ENCODE data around the gene TDRD3.

The TDRD3 gene

DNA sequence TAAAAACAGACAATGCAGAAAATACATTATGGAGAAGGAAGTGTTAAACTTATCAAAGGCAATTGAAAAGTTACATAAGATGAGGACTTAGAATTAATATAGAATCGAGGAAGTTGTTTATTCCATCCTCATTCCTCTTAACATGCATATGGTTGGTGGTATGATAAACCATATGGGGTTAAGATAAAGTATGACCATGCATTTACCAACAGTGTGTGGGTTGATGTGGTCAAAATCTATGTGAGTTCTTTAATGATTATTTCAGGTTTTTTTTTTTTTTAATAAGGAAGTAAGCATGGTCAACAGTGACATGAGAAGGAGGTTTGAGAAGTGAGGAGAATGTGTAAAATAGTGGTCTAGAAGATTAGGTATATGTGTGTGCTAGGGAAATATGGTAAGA, 94.5 kb downstream of the TDRD3 start:
- peaks cover 6% of the 10 kb centered on the region for H3K36me3 ChIP-seq (ENCODE audit: control insufficient read depth, insufficient read depth, low read length)
- no peaks in the 10 kb centered on the region for H3K27me3 ChIP-seq (ENCODE audit: control insufficient read depth, insufficient read depth, low read length)
- H3K27ac ChIP-seq (ENCODE audit: low read depth, low read length), result no peak overlapping the region
- no peaks in the 10 kb centered on the region for H3K4me1 ChIP-seq (ENCODE audit: control insufficient read depth, insufficient read depth, low read length)
- H3K9ac ChIP-seq (ENCODE audit: low read length), result no peak overlapping the region
- H3K4me3 ChIP-seq (ENCODE audit: low read length), result no peak overlapping the region

DNA sequence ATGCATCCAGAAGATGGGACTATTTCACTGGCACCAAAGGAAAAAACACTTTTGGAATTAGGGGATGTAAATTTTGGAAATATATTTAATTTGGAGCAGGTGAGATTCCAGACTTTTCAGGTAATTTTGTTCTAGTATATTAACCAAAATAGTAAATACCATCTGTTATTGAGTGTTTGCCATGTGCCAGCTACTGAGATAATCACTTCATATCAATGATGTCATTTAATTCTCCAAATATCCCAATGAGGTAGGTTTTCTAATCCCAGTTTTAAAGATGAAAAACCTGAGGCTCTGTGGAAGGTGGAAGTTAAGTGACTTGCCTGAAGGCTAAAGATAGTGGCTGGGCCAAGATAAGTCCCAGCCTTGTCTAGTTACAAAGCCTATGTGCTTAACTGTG, 95.2 kb downstream of the TDRD3 start:
- Histone ChIP-seq H3K4me3 (ENCODE audit: low read length) (no peak overlapping the region), H3K9ac (ENCODE audit: low read length) (no peak overlapping the region), H3K27ac (ENCODE audit: low read depth, low read length) (no peak overlapping the region), H3K4me1 (ENCODE audit: control insufficient read depth, insufficient read depth, low read length) (no peaks in the 10 kb centered on the region), H3K36me3 (ENCODE audit: control insufficient read depth, insufficient read depth, low read length) (peaks cover 10% of the 10 kb centered on the region), H3K27me3 (ENCODE audit: control insufficient read depth, insufficient read depth, low read length) (no peaks in the 10 kb centered on the region)

DNA sequence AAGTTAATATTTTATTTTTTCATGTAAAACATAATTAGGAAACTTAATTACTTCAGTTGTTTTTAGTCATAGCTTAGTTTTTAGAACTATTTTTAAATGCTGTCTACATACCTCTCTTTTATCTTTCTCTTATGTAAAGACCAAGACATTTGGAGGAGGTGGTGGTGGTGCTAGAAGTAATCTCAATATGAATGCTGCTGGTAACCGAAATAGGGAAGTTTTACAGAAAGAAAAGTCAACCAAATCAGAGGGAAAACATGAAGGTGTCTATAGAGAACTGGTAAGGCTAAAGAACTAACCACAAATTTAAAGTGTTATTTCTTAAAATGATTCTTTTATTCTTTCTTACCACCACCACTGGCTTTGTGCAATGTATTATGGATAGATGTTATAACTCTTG, 97.3 kb downstream of the TDRD3 start:
- no peak overlapping the region for H3K4me3 ChIP-seq (ENCODE audit: low read length)
- H3K4me1 ChIP-seq (ENCODE audit: control insufficient read depth, insufficient read depth, low read length), result no peaks in the 10 kb centered on the region
- H3K27ac ChIP-seq (ENCODE audit: low read depth, low read length), result no peak overlapping the region
- H3K9ac ChIP-seq (ENCODE audit: low read length), result no peak overlapping the region
- no peaks in the 10 kb centered on the region for H3K27me3 ChIP-seq (ENCODE audit: control insufficient read depth, insufficient read depth, low read length)
- peaks cover 7% of the 10 kb centered on the region for H3K36me3 ChIP-seq (ENCODE audit: control insufficient read depth, insufficient read depth, low read length)

DNA sequence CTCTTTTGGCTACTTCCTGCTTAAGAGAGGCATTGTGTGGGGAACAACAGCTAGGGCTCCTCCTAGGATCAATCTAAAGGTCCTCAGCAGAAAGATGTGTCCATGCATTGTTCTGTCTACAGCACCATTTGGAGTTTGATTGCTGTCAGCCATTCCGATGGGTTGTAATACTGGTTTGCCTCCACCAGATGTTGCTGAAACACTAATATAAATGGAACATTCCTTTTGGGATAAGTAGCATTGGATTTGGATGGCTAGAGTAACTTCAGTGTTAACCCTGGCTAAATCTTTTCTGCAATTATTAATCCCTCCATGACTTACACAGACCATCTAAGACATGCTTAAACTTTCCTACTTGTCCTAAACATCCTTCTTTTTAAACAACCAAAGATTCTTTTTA, 104.2 kb downstream of the TDRD3 start:
- H3K36me3 ChIP-seq (ENCODE audit: control insufficient read depth, insufficient read depth, low read length), result peaks cover 9% of the 10 kb centered on the region
- H3K27me3 ChIP-seq (ENCODE audit: control insufficient read depth, insufficient read depth, low read length), result no peaks in the 10 kb centered on the region

DNA sequence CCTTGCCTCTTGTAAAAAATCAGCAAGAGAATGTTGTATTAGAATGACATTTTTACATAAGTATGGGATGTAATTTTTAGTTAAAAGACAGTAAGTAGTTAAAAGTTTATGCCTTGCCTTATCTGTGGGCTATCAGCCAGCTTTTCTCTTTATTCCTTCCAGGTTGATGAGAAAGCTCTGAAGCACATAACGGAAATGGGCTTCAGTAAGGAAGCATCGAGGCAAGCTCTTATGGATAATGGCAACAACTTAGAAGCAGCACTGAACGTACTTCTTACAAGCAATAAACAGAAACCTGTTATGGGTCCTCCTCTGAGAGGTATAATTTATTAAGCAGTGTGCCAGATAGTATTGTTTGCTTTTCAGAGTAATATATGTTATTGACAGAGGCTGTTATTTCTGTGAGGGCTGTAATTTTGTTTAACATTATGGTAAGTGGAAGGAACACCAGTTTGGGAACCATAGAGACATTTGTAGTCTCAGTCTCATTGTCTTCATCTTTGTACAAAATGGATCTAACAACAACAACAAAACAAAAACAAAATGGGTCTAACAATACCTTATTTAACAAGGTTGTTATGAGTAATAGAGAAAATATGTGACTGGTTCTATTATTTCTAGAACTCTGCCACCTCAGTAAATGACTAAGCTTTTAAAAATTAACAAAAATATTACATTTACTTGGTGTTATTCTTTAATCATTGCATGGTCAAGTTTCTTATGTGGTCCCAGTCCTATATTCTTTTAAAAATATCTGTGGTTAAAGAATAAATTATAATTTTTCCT, 112.8 kb downstream of the TDRD3 start:
- H3K4me1 ChIP-seq (ENCODE audit: control insufficient read depth, insufficient read depth, low read length), result no peaks in the 10 kb centered on the region
- no peak overlapping the region for H3K9ac ChIP-seq (ENCODE audit: low read length)
- no peak overlapping the region for H3K4me3 ChIP-seq (ENCODE audit: low read length)
- peaks cover 13% of the 10 kb centered on the region for H3K36me3 ChIP-seq (ENCODE audit: control insufficient read depth, insufficient read depth, low read length)
- no peak overlapping the region for H3K27ac ChIP-seq (ENCODE audit: low read depth, low read length)
- H3K27me3 ChIP-seq (ENCODE audit: control insufficient read depth, insufficient read depth, low read length), result no peaks in the 10 kb centered on the region

More for the DNA sequence above, 104.2 kb downstream of the TDRD3 start:
- Histone ChIP-seq H3K27ac (ENCODE audit: low read depth, low read length) (no peak overlapping the region), H3K9ac (ENCODE audit: low read length) (no peak overlapping the region), H3K4me1 (ENCODE audit: control insufficient read depth, insufficient read depth, low read length) (no peaks in the 10 kb centered on the region), H3K4me3 (ENCODE audit: low read length) (no peak overlapping the region)

DNA sequence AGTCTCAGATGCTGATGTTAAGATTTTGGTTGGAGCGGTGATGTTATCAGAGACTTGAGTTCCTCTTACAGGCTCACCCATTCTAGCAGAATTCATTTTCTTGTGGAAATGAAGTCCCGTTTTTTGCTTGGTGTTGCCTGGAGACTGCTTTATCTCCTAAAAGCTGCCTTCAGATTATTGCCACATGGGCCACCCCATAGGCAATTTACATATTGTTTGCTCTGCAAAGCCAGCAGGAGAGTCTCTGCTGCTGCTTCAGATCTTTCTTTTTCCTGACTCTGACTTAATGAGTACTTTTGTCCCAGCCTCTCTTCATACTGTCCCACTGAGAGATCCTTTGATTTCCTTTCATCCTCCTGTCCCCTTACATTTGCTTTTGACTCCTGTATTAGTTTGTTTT, 114.6 kb downstream of the TDRD3 start:
- no peak overlapping the region for H3K4me3 ChIP-seq (ENCODE audit: low read length)
- H3K4me1 ChIP-seq (ENCODE audit: control insufficient read depth, insufficient read depth, low read length), result no peaks in the 10 kb centered on the region
- no peak overlapping the region for H3K27ac ChIP-seq (ENCODE audit: low read depth, low read length)
- H3K27me3 ChIP-seq (ENCODE audit: control insufficient read depth, insufficient read depth, low read length), result no peaks in the 10 kb centered on the region
- peaks cover 13% of the 10 kb centered on the region for H3K36me3 ChIP-seq (ENCODE audit: control insufficient read depth, insufficient read depth, low read length)
- no peak overlapping the region for H3K9ac ChIP-seq (ENCODE audit: low read length)

- Histone ChIP-seq H3K4me1 (ENCODE audit: control insufficient read depth, insufficient read depth, low read length) (no peaks in the 10 kb centered on the region), H3K9ac (ENCODE audit: low read length) (no peak overlapping the region), H3K4me3 (ENCODE audit: low read length) (no peak overlapping the region), H3K27ac (ENCODE audit: low read depth, low read length) (no peak overlapping the region), H3K27me3 (ENCODE audit: control insufficient read depth, insufficient read depth, low read length) (no peaks in the 10 kb centered on the region), H3K36me3 (ENCODE audit: control insufficient read depth, insufficient read depth, low read length) (peaks cover 13% of the 10 kb centered on the region)
Measured at GRCh38 chr13:60514891-60515290, 117.9 kb downstream of the TDRD3 start.

- Histone ChIP-seq H3K4me3 (ENCODE audit: low read length) (no peak overlapping the region), H3K36me3 (ENCODE audit: control insufficient read depth, insufficient read depth, low read length) (no peaks in the 10 kb centered on the region), H3K9ac (ENCODE audit: low read length) (no peak overlapping the region), H3K27ac (ENCODE audit: low read depth, low read length) (no peak overlapping the region), H3K4me1 (ENCODE audit: control insufficient read depth, insufficient read depth, low read length) (no peaks in the 10 kb centered on the region), H3K27me3 (ENCODE audit: control insufficient read depth, insufficient read depth, low read length) (no peaks in the 10 kb centered on the region)
Measured at GRCh38 chr13:60519496-60519895, 122.5 kb downstream of the TDRD3 start.

DNA sequence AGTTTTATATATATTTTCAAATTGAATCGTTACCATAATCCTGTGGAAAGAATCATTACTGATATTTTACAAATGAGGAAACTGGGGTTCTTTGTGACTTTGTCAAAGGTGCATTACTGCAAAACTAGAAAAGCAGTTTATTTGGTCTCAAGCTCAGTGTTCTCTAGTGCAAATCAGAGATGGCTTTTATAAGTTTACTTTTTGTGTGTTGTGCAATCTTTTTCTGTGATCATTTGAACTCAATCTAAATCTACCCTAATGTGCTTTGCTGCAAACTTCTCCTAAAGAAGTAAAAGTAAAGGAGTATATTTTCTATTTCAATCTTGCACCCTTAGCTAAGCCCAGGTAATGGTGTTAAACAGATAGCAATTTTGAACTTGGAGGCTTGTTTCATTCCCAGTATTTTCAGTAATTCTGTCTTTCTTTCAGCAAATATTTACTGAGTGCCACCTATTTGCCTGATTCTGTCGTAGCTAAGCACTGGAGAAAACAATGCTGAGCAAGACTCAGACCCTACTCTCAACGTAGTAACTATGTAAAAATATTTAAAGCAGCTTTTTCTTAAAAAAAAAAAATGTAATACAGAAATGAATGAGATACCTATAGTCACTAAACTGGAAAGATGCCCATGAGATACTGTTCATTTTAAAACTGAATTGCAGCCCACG, 124.0 kb downstream of the TDRD3 start:
- Histone ChIP-seq H3K27ac (ENCODE audit: low read depth, low read length) (no peak overlapping the region), H3K27me3 (ENCODE audit: control insufficient read depth, insufficient read depth, low read length) (no peaks in the 10 kb centered on the region), H3K36me3 (ENCODE audit: control insufficient read depth, insufficient read depth, low read length) (no peaks in the 10 kb centered on the region), H3K4me3 (ENCODE audit: low read length) (no peak overlapping the region), H3K4me1 (ENCODE audit: control insufficient read depth, insufficient read depth, low read length) (no peaks in the 10 kb centered on the region), H3K9ac (ENCODE audit: low read length) (no peak overlapping the region)

GRCh38 chr13:60538566-60538965, 141.5 kb downstream of the TDRD3 start:
- no peaks in the 10 kb centered on the region for H3K36me3 ChIP-seq (ENCODE audit: control insufficient read depth, insufficient read depth, low read length)
- H3K27me3 ChIP-seq (ENCODE audit: control insufficient read depth, insufficient read depth, low read length), result no peaks in the 10 kb centered on the region
- no peak overlapping the region for H3K27ac ChIP-seq (ENCODE audit: low read depth, low read length)
- H3K4me3 ChIP-seq (ENCODE audit: low read length), result no peak overlapping the region
- no peak overlapping the region for H3K9ac ChIP-seq (ENCODE audit: low read length)
- no peaks in the 10 kb centered on the region for H3K4me1 ChIP-seq (ENCODE audit: control insufficient read depth, insufficient read depth, low read length)

GRCh38 chr13:60540276-60540675, 143.3 kb downstream of the TDRD3 start:
- no peaks in the 10 kb centered on the region for H3K36me3 ChIP-seq (ENCODE audit: control insufficient read depth, insufficient read depth, low read length)
- no peak overlapping the region for H3K4me3 ChIP-seq (ENCODE audit: low read length)
- H3K27me3 ChIP-seq (ENCODE audit: control insufficient read depth, insufficient read depth, low read length), result no peaks in the 10 kb centered on the region

DNA sequence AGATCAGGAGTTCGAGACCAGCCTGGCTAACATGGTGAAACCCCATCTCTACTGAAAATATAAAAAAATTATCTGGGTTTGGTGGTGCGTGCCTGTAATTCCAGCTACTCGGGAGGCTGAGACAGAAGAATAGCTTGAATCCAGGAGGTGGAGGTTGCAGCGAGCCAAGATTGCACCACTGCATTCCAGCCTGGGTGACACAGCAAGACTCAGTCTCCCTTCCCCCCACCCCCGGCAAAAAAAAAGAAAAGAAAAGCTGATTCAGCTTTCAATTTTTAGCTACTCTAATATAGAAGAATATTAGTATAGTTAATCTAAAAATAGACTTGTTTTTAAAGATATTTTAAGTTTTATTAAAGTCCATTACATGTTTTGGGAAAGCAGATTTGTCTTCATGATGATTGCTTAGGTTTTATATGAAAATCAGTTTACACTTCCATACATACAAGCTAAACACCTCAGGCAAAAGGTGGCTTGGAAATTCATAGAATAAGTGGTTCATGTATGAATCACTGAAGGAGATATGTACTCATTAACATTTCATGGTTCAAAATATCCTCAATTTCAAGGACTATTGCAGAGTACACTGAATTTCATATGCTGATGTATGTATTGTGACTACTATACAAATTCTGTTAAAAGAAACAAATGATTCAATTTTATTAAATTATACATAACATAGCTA, 165.2 kb downstream of the TDRD3 start:
- no peak overlapping the region for H3K4me3 ChIP-seq (ENCODE audit: low read length)
- H3K9ac ChIP-seq (ENCODE audit: low read length), result no peak overlapping the region
- H3K27me3 ChIP-seq (ENCODE audit: control insufficient read depth, insufficient read depth, low read length), result no peaks in the 10 kb centered on the region
- no peaks in the 10 kb centered on the region for H3K36me3 ChIP-seq (ENCODE audit: control insufficient read depth, insufficient read depth, low read length)
- no peak overlapping the region for H3K27ac ChIP-seq (ENCODE audit: low read depth, low read length)
- H3K4me1 ChIP-seq (ENCODE audit: control insufficient read depth, insufficient read depth, low read length), result no peaks in the 10 kb centered on the region

More at GRCh38 chr13:60540276-60540675, 143.3 kb downstream of the TDRD3 start:
- H3K9ac ChIP-seq (ENCODE audit: low read length), result no peak overlapping the region
- no peak overlapping the region for H3K27ac ChIP-seq (ENCODE audit: low read depth, low read length)
- H3K4me1 ChIP-seq (ENCODE audit: control insufficient read depth, insufficient read depth, low read length), result no peaks in the 10 kb centered on the region
